Measurements from ENCODE around the gene ALKBH3. TPM values are rescaled to one million over a fixed set of nuclear protein-coding genes. Genes with fewer than 3 reads are reported as not detected.
A peak's percentile ranks its signal among the peaks of the same experiment; 100 is the strongest.

ALKBH3 gene
- total RNA-seq = 10 to 100 TPM in 6 of 8 experiments, 1 to 10 TPM in 2; 4.8 to 44.0 (median 22.0) TPM

GRCh38 chr11:43880640-43881159 is at the start of gene ALKBH3:
Gene ALKBH3 (plus strand): TSS chr11:43880831. CDS start chr11:43882653, 1,822 bp downstream.
- 0 to 80% (median 4%) methylated on average over 1 to 11 of the region's 36 CpGs; no CpG with 5 or more reads in 5 of the 10 experiments for WGBS, 10 experiments
- peak; percentile 69 to 100 (median 99) for ATAC-seq (replicated peaks in 6 of 8)
- Histone ChIP-seq H3K4me3 (peak within 1 kb of the TSS; percentile 42 to 70 (median 55)), H3K4me1 (replicated peaks in 1 of 2) (peaks cover 7 to 9% of the 10 kb centered on the region in 2 donors), H3K27ac (peak within 1 kb of the TSS in 1 of 2 donors; percentile 43)
- in situ Hi-C loops (cut with MboI; ENCODE audit: low pct_unique_long_range_greater_than_20kb in 2 of 9, low sequenced_read_pairs in 9 of 9, unreplicated experiment in 9 of 9) = loop anchor here in 5 of 9 experiments (10.0 to 25.0 kb wide), 3 partner anchors 157 to 182 kb away; partner anchors contain the start of genes ACCSL (in 4 of the 5) and ACCS (in 1 of the 5)

DNA sequence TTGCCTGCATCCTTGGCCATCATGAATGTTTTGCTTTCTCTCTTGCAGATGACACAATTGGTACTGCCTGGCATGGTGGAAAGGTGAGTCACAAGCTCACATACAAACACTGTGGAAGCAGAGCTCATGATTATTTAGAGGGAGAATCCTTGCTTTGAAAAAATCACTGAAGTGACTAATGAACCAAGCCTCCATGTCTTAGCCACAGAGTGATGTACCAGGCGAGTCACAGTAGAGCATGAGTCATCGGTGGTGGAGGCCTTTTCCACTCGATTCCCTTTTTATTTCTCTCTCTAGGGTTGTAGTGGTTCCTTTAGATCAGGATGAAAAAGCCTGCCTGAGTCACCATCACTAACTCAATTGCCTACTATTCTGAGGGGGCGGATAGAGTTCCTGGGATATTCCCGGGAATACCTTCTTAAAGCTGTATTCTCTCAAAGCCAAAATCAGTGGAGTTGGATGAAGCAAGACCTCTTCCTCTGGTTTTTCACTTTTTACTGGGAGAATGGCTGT is 49.6 kb upstream of the ALKBH3 start:
- peaks cover 7 to 35% of the 10 kb centered on the region in 2 donors for H3K4me1 ChIP-seq (replicated peaks in 1 of 2)
- no peak overlapping the region for H3K4me3 ChIP-seq
- in situ Hi-C loops (cut with MboI; ENCODE audit: low pct_unique_long_range_greater_than_20kb in 2 of 9, low sequenced_read_pairs in 9 of 9, unreplicated experiment in 9 of 9) = loop anchor here in 1 of 9 experiments (25.0 kb wide), 1 partner anchor 106 kb away; the partner anchor contains the start of gene C11orf96
- peak overlapping the region; percentile 23 to 68 for H3K27ac ChIP-seq
- 0 to 73% (median 43%) methylated on average over 1 to 5 of the region's 5 CpGs; no CpG with 5 or more reads in 2 of the 10 experiments for WGBS, 10 experiments
- peak; percentile 85 to 100 (median 96) for ATAC-seq (replicated peaks in 6 of 8)

GRCh38 chr11:43832536-43832935 is 48.1 kb upstream of the ALKBH3 start:
- no peak for ATAC-seq (replicated peaks in 6 of 8)
- H3K4me1 ChIP-seq (replicated peaks in 1 of 2) = peaks cover 7 to 35% of the 10 kb centered on the region in 2 donors
- H3K27ac ChIP-seq = no peak overlapping the region
- in situ Hi-C loops (cut with MboI; ENCODE audit: low pct_unique_long_range_greater_than_20kb in 2 of 9, low sequenced_read_pairs in 9 of 9, unreplicated experiment in 9 of 9) = loop anchor here in 1 of 9 experiments (25.0 kb wide), 1 partner anchor 105 kb away; the partner anchor contains the start of gene C11orf96
- H3K4me3 ChIP-seq = no peak overlapping the region
- 82 to 100% (median 92%) methylated on average over 1 to 3 of the region's 4 CpGs; no CpG with 5 or more reads in 4 of the 10 experiments for WGBS, 10 experiments

GRCh38 chr11:43833657-43834073 is 47.0 kb upstream of the ALKBH3 start:
- in situ Hi-C loops (cut with MboI; ENCODE audit: low pct_unique_long_range_greater_than_20kb in 2 of 9, low sequenced_read_pairs in 9 of 9, unreplicated experiment in 9 of 9) = loop anchor here in 1 of 9 experiments (25.0 kb wide), 1 partner anchor 104 kb away; the partner anchor contains the start of gene C11orf96
- ATAC-seq (replicated peaks in 6 of 8) = peak in 3 of 8 experiments; percentile 15 to 70 (median 18)
- Histone ChIP-seq H3K4me1 (replicated peaks in 1 of 2) (peaks cover 7 to 35% of the 10 kb centered on the region in 2 donors), H3K4me3 (no peak overlapping the region), H3K27ac (no peak overlapping the region)
- 100% methylated on average over 1 of the region's 1 CpG; no CpG with 5 or more reads in 5 of the 10 experiments for WGBS, 10 experiments

DNA sequence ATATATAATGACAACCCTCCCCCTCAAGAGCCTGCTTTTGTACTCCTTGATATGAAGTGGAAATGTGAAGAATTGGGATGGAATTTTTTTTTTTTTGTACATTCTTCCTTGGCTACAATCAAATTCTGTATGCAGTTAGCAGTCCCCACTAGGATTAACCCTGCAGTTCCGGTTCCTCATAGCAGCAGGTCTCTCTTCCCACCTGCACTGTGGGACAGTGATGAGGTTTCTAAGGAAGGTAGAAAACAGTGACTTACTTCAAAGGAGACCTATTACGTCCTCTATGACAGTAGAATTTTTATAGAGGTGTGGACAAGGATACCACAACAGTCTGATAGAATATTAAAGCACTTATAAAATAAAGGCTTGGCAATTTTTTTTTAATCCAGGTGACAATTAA is 46.3 kb upstream of the ALKBH3 start:
- Histone ChIP-seq H3K4me3 (no peak overlapping the region), H3K4me1 (replicated peaks in 1 of 2) (peaks cover 7 to 35% of the 10 kb centered on the region in 2 donors), H3K27ac (no peak overlapping the region)
- 83 to 100% (median 100%) methylated on average over 1 to 2 of the region's 2 CpGs; no CpG with 5 or more reads in 4 of the 10 experiments for WGBS, 10 experiments
- in situ Hi-C loops (cut with MboI; ENCODE audit: low pct_unique_long_range_greater_than_20kb in 2 of 9, low sequenced_read_pairs in 9 of 9, unreplicated experiment in 9 of 9) = loop anchor here in 1 of 9 experiments (25.0 kb wide), 1 partner anchor 103 kb away; the partner anchor contains the start of gene C11orf96
- no peak for ATAC-seq (replicated peaks in 6 of 8)

DNA sequence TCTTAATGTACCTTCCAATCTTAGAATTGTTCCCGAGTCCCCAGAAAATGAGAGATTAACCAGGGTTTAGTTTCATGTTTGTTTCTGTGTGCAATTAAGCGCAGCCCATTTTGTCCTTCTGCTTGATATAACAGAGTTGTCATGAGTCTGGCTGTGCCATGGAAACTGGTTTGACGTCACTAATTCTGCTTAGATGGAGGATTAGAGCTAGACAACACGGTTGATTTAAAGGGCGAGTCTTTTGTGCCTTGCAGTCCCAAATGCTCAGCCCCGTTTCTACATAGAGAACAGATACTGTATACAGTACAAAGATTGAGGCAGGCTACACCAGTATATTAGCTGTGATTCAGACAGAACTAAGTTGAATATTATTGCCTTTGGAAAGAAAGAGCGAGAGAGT is 45.5 kb upstream of the ALKBH3 start:
- ATAC-seq (replicated peaks in 6 of 8) = peak in 6 of 8 experiments; percentile 7 to 56 (median 19)
- peaks cover 7 to 35% of the 10 kb centered on the region in 2 donors for H3K4me1 ChIP-seq (replicated peaks in 1 of 2)
- in situ Hi-C loops (cut with MboI; ENCODE audit: low pct_unique_long_range_greater_than_20kb in 2 of 9, low sequenced_read_pairs in 9 of 9, unreplicated experiment in 9 of 9) = loop anchor here in 1 of 9 experiments (25.0 kb wide), 1 partner anchor 102 kb away; the partner anchor contains the start of gene C11orf96
- no peak overlapping the region for H3K27ac ChIP-seq
- no peak overlapping the region for H3K4me3 ChIP-seq
- whole genome bisulfite sequencing, 10 experiments = 47 to 93% (median 80%) methylated on average over 2 to 6 of the region's 7 CpGs; no CpG with 5 or more reads in 1 of the 10 experiments

DNA sequence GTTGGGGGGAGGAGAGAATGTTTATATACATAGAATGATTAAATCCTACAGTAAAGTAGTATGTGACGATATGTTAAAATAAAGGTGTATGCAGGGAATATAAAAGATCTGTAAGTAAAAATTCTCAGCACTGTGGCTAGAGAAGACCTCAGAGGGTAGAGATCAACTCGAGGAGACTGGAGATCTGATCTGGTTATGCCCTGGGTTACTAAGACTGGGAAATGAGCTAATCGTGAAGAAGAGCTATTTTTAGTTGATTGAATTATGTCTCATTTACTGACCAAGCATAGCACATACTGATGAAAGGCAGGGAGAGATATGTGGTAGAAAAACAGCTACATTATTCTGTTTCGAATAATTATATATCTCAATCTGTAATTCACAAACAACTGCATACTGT is 42.8 kb upstream of the ALKBH3 start:
- peak in 3 of 8 experiments; percentile 26 to 63 (median 45) for ATAC-seq (replicated peaks in 6 of 8)
- in situ Hi-C loops (cut with MboI; ENCODE audit: low pct_unique_long_range_greater_than_20kb in 2 of 9, low sequenced_read_pairs in 9 of 9, unreplicated experiment in 9 of 9) = loop anchor here in 1 of 9 experiments (25.0 kb wide), 1 partner anchor 99 kb away; the partner anchor contains the start of gene C11orf96
- H3K4me1 ChIP-seq (replicated peaks in 1 of 2) = peaks cover 7 to 29% of the 10 kb centered on the region in 2 donors
- H3K4me3 ChIP-seq = no peak overlapping the region
- H3K27ac ChIP-seq = no peak overlapping the region
- WGBS, 10 experiments = 58 to 100% (median 81%) methylated on average over 1 to 4 of the region's 4 CpGs

- H3K27ac ChIP-seq = no peak overlapping the region
- no peaks in the 10 kb centered on the region for H3K4me1 ChIP-seq (replicated peaks in 1 of 2)
- WGBS, 10 experiments = 33 to 100% (median 80%) methylated on average over 1 of the region's 1 CpG; no CpG with 5 or more reads in 3 of the 10 experiments
- in situ Hi-C loops (cut with MboI; ENCODE audit: low pct_unique_long_range_greater_than_20kb in 2 of 9, low sequenced_read_pairs in 9 of 9, unreplicated experiment in 9 of 9) = loop anchor here in 1 of 9 experiments (25.0 kb wide), 1 partner anchor 95 kb away; the partner anchor contains the start of gene C11orf96
- no peak overlapping the region for H3K4me3 ChIP-seq
- ATAC-seq (replicated peaks in 6 of 8) = no peak
Observed at GRCh38 chr11:43842021-43842420, 38.6 kb upstream of the ALKBH3 start.

GRCh38 chr11:43845816-43846215 is 34.8 kb upstream of the ALKBH3 start:
- ATAC-seq (replicated peaks in 6 of 8) = no peak
- 85 to 100% (median 96%) methylated on average over 1 to 3 of the region's 3 CpGs; no CpG with 5 or more reads in 1 of the 10 experiments for WGBS, 10 experiments
- in situ Hi-C loops (cut with MboI; ENCODE audit: low pct_unique_long_range_greater_than_20kb in 2 of 9, low sequenced_read_pairs in 9 of 9, unreplicated experiment in 9 of 9) = loop anchor here in 1 of 9 experiments (25.0 kb wide), 1 partner anchor 91 kb away; the partner anchor contains the start of gene C11orf96
- no peaks in the 10 kb centered on the region for H3K4me1 ChIP-seq (replicated peaks in 1 of 2)
- no peak overlapping the region for H3K27ac ChIP-seq
- no peak overlapping the region for H3K4me3 ChIP-seq

- in situ Hi-C loops (cut with MboI; ENCODE audit: low pct_unique_long_range_greater_than_20kb in 2 of 9, low sequenced_read_pairs in 9 of 9, unreplicated experiment in 9 of 9) = no loop called here
- no peak overlapping the region for H3K27ac ChIP-seq
- H3K4me1 ChIP-seq (replicated peaks in 1 of 2) = no peaks in the 10 kb centered on the region
- WGBS, 10 experiments = 0 to 54% (median 22%) methylated on average over 1 to 4 of the region's 4 CpGs
- H3K4me3 ChIP-seq = no peak overlapping the region
- ATAC-seq (replicated peaks in 6 of 8) = peak; percentile 70 to 88 (median 83)
Observed at GRCh38 chr11:43852057-43852636, 28.5 kb upstream of the ALKBH3 start.

- Histone ChIP-seq H3K4me1 (replicated peaks in 1 of 2) (no peaks in the 10 kb centered on the region), H3K4me3 (no peak overlapping the region), H3K27ac (no peak overlapping the region)
- in situ Hi-C loops (cut with MboI; ENCODE audit: low pct_unique_long_range_greater_than_20kb in 2 of 9, low sequenced_read_pairs in 9 of 9, unreplicated experiment in 9 of 9) = no loop called here
- no peak for ATAC-seq (replicated peaks in 6 of 8)
Observed at GRCh38 chr11:43853781-43854180, 26.9 kb upstream of the ALKBH3 start.

GRCh38 chr11:43856993-43857392 is 23.6 kb upstream of the ALKBH3 start:
- ATAC-seq (replicated peaks in 6 of 8) = no peak
- in situ Hi-C loops (cut with MboI; ENCODE audit: low pct_unique_long_range_greater_than_20kb in 2 of 9, low sequenced_read_pairs in 9 of 9, unreplicated experiment in 9 of 9) = no loop called here
- H3K27ac ChIP-seq = no peak overlapping the region
- WGBS, 10 experiments = 84 to 100% (median 100%) methylated on average over 1 to 3 of the region's 3 CpGs; no CpG with 5 or more reads in 1 of the 10 experiments
- H3K4me1 ChIP-seq (replicated peaks in 1 of 2) = no peaks in the 10 kb centered on the region
- H3K4me3 ChIP-seq = no peak overlapping the region

GRCh38 chr11:43861141-43861540 is 19.5 kb upstream of the ALKBH3 start:
- ATAC-seq (replicated peaks in 6 of 8) = no peak
- no peaks in the 10 kb centered on the region for H3K4me1 ChIP-seq (replicated peaks in 1 of 2)
- H3K4me3 ChIP-seq = no peak overlapping the region
- WGBS, 10 experiments = 70 to 96% (median 87%) methylated on average over 2 of the region's 2 CpGs
- H3K27ac ChIP-seq = no peak overlapping the region
- in situ Hi-C loops (cut with MboI; ENCODE audit: low pct_unique_long_range_greater_than_20kb in 2 of 9, low sequenced_read_pairs in 9 of 9, unreplicated experiment in 9 of 9) = no loop called here

All from motor neuron (in vitro differentiated cells).